ENCODE data around the gene GAS2L3. TPM values are rescaled to one million over a fixed set of nuclear protein-coding genes. Genes with fewer than 3 reads are reported as not detected.

Gene GAS2L3
- total RNA-seq, 4 donors from 2014 or later = 83.2 to 150 (median 115) TPM

DNA sequence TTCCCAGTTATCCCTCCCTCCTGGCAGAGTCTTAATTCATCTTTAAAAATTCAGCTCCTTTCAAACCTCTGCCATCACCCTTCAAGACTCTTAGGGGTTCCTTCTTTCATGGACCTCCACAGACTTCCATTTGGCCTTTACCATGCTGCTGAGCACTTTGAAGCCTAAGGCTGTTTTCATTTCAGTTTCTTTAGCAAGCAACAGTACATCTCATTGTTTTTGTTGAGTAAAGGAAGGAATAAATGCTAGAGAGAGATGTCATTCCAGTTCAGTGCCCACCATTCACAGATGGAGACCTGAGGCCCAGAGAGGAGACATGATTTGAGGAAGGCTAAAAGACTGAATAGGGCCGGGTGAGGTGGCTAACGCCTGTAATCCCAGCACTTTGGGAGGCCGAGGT is 1.3 kb upstream of the GAS2L3 start:
- peaks cover 0 to 39% (median 2%) of the 10 kb centered on the region in 4 donors for H3K4me1 ChIP-seq
- H3K9me3 ChIP-seq = no peaks in the 10 kb centered on the region
- H3K36me3 ChIP-seq = no peaks in the 10 kb centered on the region
- TF ChIP-seq POLR2A (IDR thresholded peaks at IDR 0.05) = no peak
- no peak for TF ChIP-seq EP300 (IDR thresholded peaks at IDR 0.05)
- TF ChIP-seq, protein P1, sequence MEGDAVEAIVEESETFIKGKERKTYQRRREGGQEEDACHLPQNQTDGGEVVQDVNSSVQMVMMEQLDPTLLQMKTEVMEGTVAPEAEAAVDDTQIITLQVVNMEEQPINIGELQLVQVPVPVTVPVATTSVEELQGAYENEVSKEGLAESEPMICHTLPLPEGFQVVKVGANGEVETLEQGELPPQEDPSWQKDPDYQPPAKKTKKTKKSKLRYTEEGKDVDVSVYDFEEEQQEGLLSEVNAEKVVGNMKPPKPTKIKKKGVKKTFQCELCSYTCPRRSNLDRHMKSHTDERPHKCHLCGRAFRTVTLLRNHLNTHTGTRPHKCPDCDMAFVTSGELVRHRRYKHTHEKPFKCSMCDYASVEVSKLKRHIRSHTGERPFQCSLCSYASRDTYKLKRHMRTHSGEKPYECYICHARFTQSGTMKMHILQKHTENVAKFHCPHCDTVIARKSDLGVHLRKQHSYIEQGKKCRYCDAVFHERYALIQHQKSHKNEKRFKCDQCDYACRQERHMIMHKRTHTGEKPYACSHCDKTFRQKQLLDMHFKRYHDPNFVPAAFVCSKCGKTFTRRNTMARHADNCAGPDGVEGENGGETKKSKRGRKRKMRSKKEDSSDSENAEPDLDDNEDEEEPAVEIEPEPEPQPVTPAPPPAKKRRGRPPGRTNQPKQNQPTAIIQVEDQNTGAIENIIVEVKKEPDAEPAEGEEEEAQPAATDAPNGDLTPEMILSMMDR (IDR thresholded peaks at IDR 0.05) = no peak
- H3K4me3 ChIP-seq = no peak overlapping the region
- DNase-seq (ENCODE audit: low spot score in 2 of 2) = no peak
- WGBS, 2 donors = 96% methylated on average over 3 of the region's 3 CpGs
- peak overlapping the region in 2 of 4 donors; percentile 82 to 91 for H3K27ac ChIP-seq
- no peaks in the 10 kb centered on the region for H3K27me3 ChIP-seq

DNA sequence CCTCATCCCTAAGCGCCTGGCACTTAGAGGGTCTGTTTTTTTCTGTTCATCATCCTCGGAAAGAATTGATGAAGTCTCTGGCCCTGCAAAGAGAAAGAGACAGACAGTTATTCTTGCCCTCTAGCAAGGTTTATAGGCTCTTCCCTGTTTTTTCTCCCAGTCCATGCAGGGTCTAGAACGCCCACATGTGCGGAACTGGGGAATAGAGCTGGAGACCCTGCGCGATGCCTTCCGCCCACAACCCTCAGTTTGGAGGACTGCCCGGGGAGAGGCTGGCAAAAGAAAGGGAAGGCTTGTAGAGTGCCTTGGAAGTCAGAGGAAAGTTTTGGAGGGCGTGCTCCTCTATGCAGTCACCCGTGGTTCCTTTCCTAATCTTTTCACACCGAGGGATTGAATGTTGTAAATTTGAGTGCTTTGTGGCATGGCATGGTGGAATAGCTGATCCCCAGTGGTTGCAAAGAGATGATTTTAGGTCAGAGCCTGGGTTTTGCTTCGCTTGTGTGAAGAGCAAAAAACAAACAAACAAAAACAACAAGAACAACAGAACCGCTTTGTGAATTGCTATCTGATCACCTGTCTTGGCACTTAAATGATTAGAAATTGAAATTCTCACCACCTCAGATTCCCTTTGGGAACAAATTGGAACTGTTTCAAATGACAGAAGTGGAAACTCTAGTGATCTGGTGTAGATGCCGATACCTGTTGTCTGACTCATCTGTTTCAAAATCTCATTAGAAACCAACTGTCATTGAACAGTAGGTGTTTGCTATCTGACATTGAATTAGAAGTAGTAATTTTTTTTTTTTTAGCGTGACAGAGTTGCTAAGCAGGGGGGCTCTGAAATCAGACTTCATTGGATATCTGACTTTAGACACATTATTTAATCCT is 947 bp downstream of the GAS2L3 start:
- WGBS, 2 donors = 8 to 11% methylated on average over 15 of the region's 15 CpGs
- no peaks in the 10 kb centered on the region for H3K9me3 ChIP-seq
- H3K27ac ChIP-seq = peak overlapping the region; percentile 52 to 91 (median 84)
- peaks cover 0 to 25% (median 2%) of the 10 kb centered on the region in 4 donors for H3K4me1 ChIP-seq
- TF ChIP-seq EP300 (IDR thresholded peaks at IDR 0.05) (no peak), POLR2A (IDR thresholded peaks at IDR 0.05) (no peak)
- TF ChIP-seq, protein P1 (IDR thresholded peaks at IDR 0.05) = no peak
- H3K27me3 ChIP-seq = no peaks in the 10 kb centered on the region
- H3K4me3 ChIP-seq = peak overlapping the region; percentile 49 to 76 (median 71)
- no peak for DNase-seq (ENCODE audit: low spot score in 2 of 2)
- no peaks in the 10 kb centered on the region for H3K36me3 ChIP-seq

DNA sequence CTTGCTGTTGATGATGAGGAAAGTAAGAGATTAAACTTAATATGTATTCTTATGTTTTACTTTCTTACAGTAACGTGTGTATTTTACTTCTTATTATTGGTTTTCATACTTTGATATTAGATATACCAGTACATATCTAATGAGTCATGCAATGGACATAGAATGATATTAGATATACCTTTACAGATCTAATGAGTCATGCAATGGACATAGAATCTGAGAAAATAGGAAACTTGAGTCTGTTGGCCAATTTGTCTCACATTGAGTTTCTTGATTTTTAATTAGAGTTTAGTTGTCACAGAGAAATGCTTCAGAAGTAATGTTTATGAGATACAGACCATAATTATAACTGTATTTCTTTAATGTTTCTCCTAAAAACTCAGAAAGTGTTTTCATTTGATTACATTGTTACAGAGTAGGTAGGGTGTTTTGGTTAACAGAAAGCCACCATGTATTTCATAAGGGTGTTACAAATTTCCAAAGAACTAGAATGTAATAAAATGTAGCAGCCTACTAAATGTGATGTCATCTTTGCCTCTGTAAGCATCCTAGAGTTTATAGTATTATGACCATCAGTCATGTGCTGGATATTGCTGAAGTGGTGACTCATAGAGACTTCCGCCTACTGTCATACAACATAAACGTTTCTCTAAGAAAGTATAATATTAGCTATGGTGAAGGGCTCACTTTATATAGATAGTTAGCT is 3.0 kb downstream of the GAS2L3 start:
- peak overlapping the region; percentile 3 to 91 (median 48) for H3K27ac ChIP-seq
- H3K36me3 ChIP-seq = no peaks in the 10 kb centered on the region
- H3K27me3 ChIP-seq = no peaks in the 10 kb centered on the region
- peak overlapping the region in 1 of 4 donors; percentile 71 for H3K4me3 ChIP-seq
- TF ChIP-seq, protein P1 (IDR thresholded peaks at IDR 0.05) = no peak
- peak; percentile 38 to 67 for TF ChIP-seq EP300 (IDR thresholded peaks at IDR 0.05)
- WGBS, 2 donors = 40 to 51% methylated on average over 3 of the region's 3 CpGs
- no peaks in the 10 kb centered on the region for H3K9me3 ChIP-seq
- H3K4me1 ChIP-seq = peaks cover 0 to 25% (median 2%) of the 10 kb centered on the region in 4 donors
- no peak for DNase-seq (ENCODE audit: low spot score in 2 of 2)

DNA sequence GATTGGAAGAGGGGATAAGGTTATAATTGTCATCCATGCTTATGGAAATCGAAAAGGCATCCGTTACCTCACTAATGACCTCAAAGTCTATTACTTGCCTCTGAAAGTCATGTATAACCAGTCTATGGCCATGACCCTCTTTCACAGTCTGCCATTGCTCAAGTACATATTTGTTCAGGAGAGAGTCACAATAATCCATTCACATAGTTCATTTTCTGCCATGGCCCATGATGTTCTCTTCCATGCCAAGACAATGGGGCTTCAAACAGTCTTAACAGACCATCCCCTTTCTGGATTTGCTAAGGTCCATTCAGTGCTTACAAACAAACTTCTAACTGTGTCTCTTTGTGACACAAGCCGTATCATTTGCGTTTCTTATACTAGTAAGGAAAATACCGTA is 5.4 kb downstream of the GAS2L3 start:
- H3K36me3 ChIP-seq = peaks cover 0 to 9% (median 0%) of the 10 kb centered on the region in 3 donors
- H3K4me1 ChIP-seq = peaks cover 0 to 26% (median 2%) of the 10 kb centered on the region in 4 donors
- peak overlapping the region in 2 of 4 donors; percentile 27 to 58 for H3K27ac ChIP-seq
- DNase-seq (ENCODE audit: low spot score in 2 of 2) = no peak
- H3K4me3 ChIP-seq = no peak overlapping the region
- peaks cover 0 to 5% (median 0%) of the 10 kb centered on the region in 4 donors for H3K9me3 ChIP-seq
- WGBS, 2 donors = 54 to 75% methylated on average over 5 of the region's 5 CpGs
- TF ChIP-seq EP300 (IDR thresholded peaks at IDR 0.05) (no peak), POLR2A (IDR thresholded peaks at IDR 0.05) (no peak)
- TF ChIP-seq, protein P1 (IDR thresholded peaks at IDR 0.05) = no peak
- no peaks in the 10 kb centered on the region for H3K27me3 ChIP-seq

Data from tibial nerve (tissue), 4 donors.